Right ventricle myocardium superior (tissue), 1 donor: ENCODE results near the gene UFC1. TPM values are rescaled to one million over a fixed set of nuclear protein-coding genes. Genes with fewer than 3 reads are reported as not detected.
A peak's percentile ranks its signal among the peaks of the same experiment; 100 is the strongest.

Source experiments
- ATAC-seq: fragments of 200-7000 bp; cut with Tn5 transposase; one replicate; pipeline ENCODE4 v1.9.1; 2020; ENCODE audit warnings: mild to moderate bottlenecking; ENCODE audit not compliant: poor library complexity
- DNase-seq: peaks from one replicate; pipeline ENCODE4 v3.0.0-alpha.2; 2020
- intact Hi-C: fragments of 100-400 bp; cut with DNase I; formaldehyde crosslinking; loops from one replicate; pipeline ENCODE4 v1.11.2; 2022
- total RNA-seq: library from RNA; stranded (reverse); fragmentation: NEBNext Ultra II Directional; extraction: Animal tissue kit (Norgen Biotek cat#: 25700); gene quantifications from one replicate; pipeline ENCODE4 v1.2.1, GENCODE V29; 2021
- donor health status: DM: no; HTN: yes; CAD: no; lungs with severe emphysema.

UFC1 gene
- total RNA-seq, 1 donor from 2014 or later: 81.0 TPM

GRCh38 chr1:161164901-161165610 is 11.3 kb downstream of the UFC1 start:
- ATAC-seq (no peak), DNase-seq (no peak)
- intact Hi-C loops: no loop called here

- intact Hi-C loops: no loop called here
- peak; percentile 96 for ATAC-seq
- peak; percentile 97 for DNase-seq
Measured at GRCh38 chr1:161165742-161166668, 12.2 kb downstream of the UFC1 start, which contains the start of gene PPOX. TSS of gene PPOX (plus strand) at chr1:161166426. CDS start at chr1:161166848, 422 bp downstream.

GRCh38 chr1:161166669-161167548 is 13.1 kb downstream of the UFC1 start:
- ATAC-seq (peak; percentile 0), DNase-seq (no peak)
- intact Hi-C loops: no loop called here

GRCh38 chr1:161168906-161169305 is 15.1 kb downstream of the UFC1 start:
- intact Hi-C loops: no loop called here
- DNase-seq (no peak), ATAC-seq (no peak)

GRCh38 chr1:161171191-161171590 is 17.4 kb downstream of the UFC1 start:
- DNase-seq (no peak), ATAC-seq (no peak)
- intact Hi-C loops: no loop called here

GRCh38 chr1:161171696-161172095 is 17.9 kb downstream of the UFC1 start:
- DNase-seq: no peak

GRCh38 chr1:161172349-161172748 is 18.6 kb downstream of the UFC1 start:
- intact Hi-C loops: no loop called here
- ATAC-seq (no peak), DNase-seq (no peak)

More at GRCh38 chr1:161171696-161172095, 17.9 kb downstream of the UFC1 start:
- intact Hi-C loops: no loop called here
- ATAC-seq: no peak

GRCh38 chr1:161172776-161173376 is 19.1 kb downstream of the UFC1 start:
- DNase-seq (no peak), ATAC-seq (no peak)
- intact Hi-C loops: no loop called here

GRCh38 chr1:161173711-161174110 is 19.9 kb downstream of the UFC1 start:
- no peak for DNase-seq
- intact Hi-C loops: no loop called here
- no peak for ATAC-seq

- intact Hi-C loops: no loop called here
- no peak for DNase-seq
- no peak for ATAC-seq
Measured at GRCh38 chr1:161174911-161175310, 21.1 kb downstream of the UFC1 start.

- intact Hi-C loops: no loop called here
- DNase-seq: no peak
- ATAC-seq: no peak
Measured at GRCh38 chr1:161175771-161176453, 22.1 kb downstream of the UFC1 start.

GRCh38 chr1:161176468-161177111 is 22.8 kb downstream of the UFC1 start:
- ATAC-seq: peak; percentile 1
- intact Hi-C loops: no loop called here
- DNase-seq: no peak

- DNase-seq (peak; percentile 95), ATAC-seq (peak; percentile 97)
- intact Hi-C loops: no loop called here
Measured at GRCh38 chr1:161177112-161177935, 23.5 kb downstream of the UFC1 start, which contains the start of gene B4GALT3. TSS of gene B4GALT3 (minus strand) at chr1:161177507. CDS start at chr1:161176060, 1,447 bp downstream.

GRCh38 chr1:161177936-161178244 is 24.1 kb downstream of the UFC1 start:
- intact Hi-C loops: no loop called here
- ATAC-seq (no peak), DNase-seq (no peak)

- intact Hi-C loops: no loop called here
- ATAC-seq: no peak
Measured at GRCh38 chr1:161179698-161180097, 25.9 kb downstream of the UFC1 start.

GRCh38 chr1:161180639-161181038 is 26.9 kb downstream of the UFC1 start:
- intact Hi-C loops: no loop called here
- ATAC-seq (no peak), DNase-seq (no peak)

More at GRCh38 chr1:161179698-161180097, 25.9 kb downstream of the UFC1 start:
- no peak for DNase-seq

GRCh38 chr1:161182214-161182613 is 28.4 kb downstream of the UFC1 start:
- intact Hi-C loops: no loop called here
- no peak for DNase-seq

More at GRCh38 chr1:161182214-161182613, 28.4 kb downstream of the UFC1 start:
- ATAC-seq: no peak
